Prostate gland (tissue), 2 donors: ENCODE data around the gene ERMAP.

Experiments
- CTCF ChIP-seq, 4 experiments: fragments of 200-600 bp in 2 of 4; fragments of 450-650 bp in 2 of 4; sonication (generic) in 2 of 4; IDR thresholded peaks; 1 replicate in 3 of 4; 2 replicates in 1 of 4; pipeline ENCODE4 v1.5.1; 2016 to 2019; ENCODE audit warnings: antibody characterized with exemption in 4 of 4, mild to moderate bottlenecking in 2 of 4, moderate library complexity in 2 of 4
- POLR2A ChIP-seq: fragments of 450-650 bp; IDR thresholded peaks from one replicate; pipeline ENCODE4 v1.6.1; 2016; ENCODE audit warnings: antibody characterized with exemption, mild to moderate bottlenecking
- POLR2AphosphoS5 ChIP-seq: sonication (generic); formaldehyde crosslinking; IDR thresholded peaks from one replicate; pipeline ENCODE4 v1.6.1; 2017; ENCODE audit warnings: antibody characterized with exemption

- no peak for TF ChIP-seq CTCF (IDR thresholded peaks at IDR 0.05)
- no peak for TF ChIP-seq POLR2A
- no peak for TF ChIP-seq POLR2AphosphoS5
Observed at GRCh38 chr1:42844592-42845140, 27.7 kb downstream of the ERMAP start.
